Activated CD8-positive, alpha-beta T cell treated with anti-CD3 and anti-CD28 coated beads for 36 hours (primary cell): ENCODE measurements around the gene RNF223. TPM values are rescaled to one million over a fixed set of nuclear protein-coding genes. Genes with fewer than 3 reads are reported as not detected.

Source experiments
- ATAC-seq: fragments of 200-7000 bp; cut with Tn5 transposase; one replicate; pipeline ENCODE4 v1.10.0; 2021; ENCODE audit warnings: mild to moderate bottlenecking, moderate library complexity
- CTCF ChIA-PET: fragments of 350-600 bp; sonication (Branson Sonifier 250); formaldehyde crosslinking; loops from one replicate; lab custom pipeline; 2021; ENCODE audit warnings: antibody characterized with exemption; lab: Charles Lee
- POLR2A ChIA-PET: fragments of 350-600 bp; sonication (Branson Sonifier 250); formaldehyde crosslinking; loops from one replicate; lab custom pipeline; 2021; ENCODE audit warnings: antibody characterized with exemption; lab: Charles Lee
- DNase-seq: peaks from one replicate; pipeline ENCODE4 v3.0.0-alpha.2; 2020
- H3K27ac Mint-ChIP-seq: one replicate; pipeline ENCODE4 v1.8.0; 2021; ENCODE audit warnings: mild to moderate bottlenecking, mixed read lengths
- H3K27me3 Mint-ChIP-seq: one replicate; pipeline ENCODE4 v1.8.0; 2021; ENCODE audit warnings: mixed read lengths
- H3K36me3 Mint-ChIP-seq: one replicate; pipeline ENCODE4 v1.8.0; 2021; ENCODE audit warnings: low read depth, mixed read lengths
- H3K4me1 Mint-ChIP-seq: one replicate; pipeline ENCODE4 v1.8.0; 2021; ENCODE audit warnings: low read depth, mixed read lengths
- H3K4me3 Mint-ChIP-seq: one replicate; pipeline ENCODE4 v1.8.0; 2021; ENCODE audit warnings: mild to moderate bottlenecking, moderate library complexity, mixed read lengths
- H3K9me3 Mint-ChIP-seq: one replicate; pipeline ENCODE4 v1.8.0; 2021; ENCODE audit warnings: mixed read lengths
- CTCF ChIP-seq: fragments of 200-600 bp; IDR thresholded peaks from one replicate; pipeline ENCODE4 v1.8.0; 2022; ENCODE audit warnings: antibody characterized with exemption, mild to moderate bottlenecking
- intact Hi-C: fragments of 100-400 bp; cut with micrococcal nuclease; formaldehyde crosslinking; loops from one replicate; pipeline ENCODE4 v1.10.0; 2022
- total RNA-seq, 2 experiments: library from RNA; stranded (reverse); gene quantifications; one replicate each; pipeline ENCODE4 v1.2.3, GENCODE V29; 2021

RNF223 gene
- total RNA-seq, 2 experiments from 2014 or later = not detected

- Mint-ChIP-seq H3K4me3 (peak overlapping the region; percentile 87), H3K27ac (peak overlapping the region; percentile 90), H3K36me3 (peaks cover 43% of the 10 kb centered on the region), H3K4me1 (peaks cover 39% of the 10 kb centered on the region), H3K9me3 (no peaks in the 10 kb centered on the region), H3K27me3 (peaks cover 7% of the 10 kb centered on the region)
- intact Hi-C loops = no loop called here
- DNase-seq (peak; percentile 98), ATAC-seq (peak; percentile 74)
- ChIA-PET POLR2A (interaction anchor here (0.6 to 3.1 kb wide), 22 partner anchors 9 to 149 kb away, joined by 3 to 30 read pairs (median 4); partner anchors contain the start of genes ISG15 and RNF223), CTCF (interaction anchor here (0.7 to 3.7 kb wide), 16 partner anchors 23 to 143 kb away, joined by 3 to 38 read pairs (median 6); partner anchors contain the start of gene ISG15)
- TF ChIP-seq CTCF = peak; percentile 53
These were observed 9.9 kb downstream of the RNF223 start for GRCh38 chr1:1063945-1064831.

- peaks cover 41% of the 10 kb centered on the region for H3K4me1 Mint-ChIP-seq
- intact Hi-C loops = no loop called here
- ChIA-PET POLR2A (interaction anchor here (0.6 to 3.1 kb wide), 16 partner anchors 8 to 150 kb away, joined by 3 to 30 read pairs (median 4); partner anchors contain the start of gene ISG15), CTCF (interaction anchor here (0.7 to 3.7 kb wide), 18 partner anchors 22 to 187 kb away, joined by 3 to 38 read pairs (median 6); partner anchors contain the start of gene ISG15)
- TF ChIP-seq CTCF = peak; percentile 89
- no peaks in the 10 kb centered on the region for H3K9me3 Mint-ChIP-seq
- no peak for DNase-seq
- peak; percentile 0 for ATAC-seq
- H3K27ac Mint-ChIP-seq = peak overlapping the region; percentile 90
- H3K27me3 Mint-ChIP-seq = peaks cover 13% of the 10 kb centered on the region
- peak overlapping the region; percentile 87 for H3K4me3 Mint-ChIP-seq
- peaks cover 43% of the 10 kb centered on the region for H3K36me3 Mint-ChIP-seq
These were observed 10.7 kb downstream of the RNF223 start for GRCh38 chr1:1063261-1063944.

- ATAC-seq (no peak), DNase-seq (no peak)
- peaks cover 21% of the 10 kb centered on the region for H3K27me3 Mint-ChIP-seq
- intact Hi-C loops = no loop called here
- H3K27ac Mint-ChIP-seq = peak overlapping the region; percentile 90
- POLR2A ChIA-PET = interaction anchor here (1.0 to 3.1 kb wide), 7 partner anchors 20 to 103 kb away, joined by 3 to 30 read pairs (median 5); partner anchors contain the start of gene NOC2L
- H3K36me3 Mint-ChIP-seq = peaks cover 38% of the 10 kb centered on the region
- H3K4me3 Mint-ChIP-seq = peak overlapping the region; percentile 87
- no peak for TF ChIP-seq CTCF
- CTCF ChIA-PET = interaction anchor here (1.1 to 3.7 kb wide), 9 partner anchors 24 to 188 kb away, joined by 3 to 38 read pairs (median 7); no protein-coding TSS in a partner anchor
- peaks cover 42% of the 10 kb centered on the region for H3K4me1 Mint-ChIP-seq
- no peaks in the 10 kb centered on the region for H3K9me3 Mint-ChIP-seq
These were observed 11.6 kb downstream of the RNF223 start for GRCh38 chr1:1062348-1063163.

GRCh38 chr1:1061682-1062345 lies 12.3 kb downstream of the RNF223 start:
- TF ChIP-seq CTCF = no peak
- intact Hi-C loops = no loop called here
- ATAC-seq = no peak
- ChIA-PET CTCF (interaction anchor here (1.1 to 3.7 kb wide), 5 partner anchors 23 to 77 kb away, joined by 3 to 38 read pairs (median 4); no protein-coding TSS in a partner anchor), POLR2A (interaction anchor here (0.9 to 3.1 kb wide), 3 partner anchors 23 to 103 kb away, joined by 3 to 30 read pairs (median 5); partner anchors contain the start of gene NOC2L)
- no peak for DNase-seq
- Mint-ChIP-seq H3K4me3 (peak overlapping the region; percentile 87), H3K27me3 (peaks cover 24% of the 10 kb centered on the region), H3K36me3 (peaks cover 35% of the 10 kb centered on the region), H3K9me3 (no peaks in the 10 kb centered on the region), H3K27ac (peak overlapping the region; percentile 90), H3K4me1 (peaks cover 42% of the 10 kb centered on the region)
